ENCODE results near the gene ZNG1B.
"Not testable (repeated sequence)": the region's sequence is repeated elsewhere in the genome, so short reads cannot be mapped to it uniquely, and the experiment has no call there.

DNA sequence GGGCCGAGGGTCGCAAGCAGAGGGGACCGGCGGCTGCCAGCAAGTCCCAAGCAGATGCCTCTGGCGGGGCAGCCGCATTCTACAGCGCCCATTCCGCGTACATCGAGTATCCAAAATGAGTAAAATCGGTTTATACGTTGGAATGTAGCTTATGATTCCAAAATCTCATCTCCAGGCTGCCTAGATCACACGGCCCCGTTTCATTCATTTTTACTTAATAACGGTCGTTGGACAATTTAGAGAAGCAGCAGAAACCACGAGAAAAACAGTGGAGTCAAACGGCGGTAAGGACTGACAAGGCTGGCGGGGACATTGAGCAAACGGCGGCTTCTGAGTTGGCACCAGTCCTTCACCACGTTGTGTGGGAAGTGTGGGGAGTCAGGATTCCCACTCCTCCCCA, 66.6 kb downstream of the ZNG1B start:
- TF ChIP-seq EZH2 (IDR thresholded peaks at IDR 0.05; ENCODE audit: insufficient read depth, poor library complexity, severe bottlenecking); EZH2phosphoT487 (IDR thresholded peaks at IDR 0.05; ENCODE audit: insufficient read depth, low read depth): not testable (repeated sequence)

Data from GM23248 (cell line).